ENCODE measurements around the gene SARM1. TPM values are rescaled to one million over a fixed set of nuclear protein-coding genes. Genes with fewer than 3 reads are reported as not detected.

Gene SARM1
- total RNA-seq, 1 experiment from 2014 or later = 17.4 TPM

DNA sequence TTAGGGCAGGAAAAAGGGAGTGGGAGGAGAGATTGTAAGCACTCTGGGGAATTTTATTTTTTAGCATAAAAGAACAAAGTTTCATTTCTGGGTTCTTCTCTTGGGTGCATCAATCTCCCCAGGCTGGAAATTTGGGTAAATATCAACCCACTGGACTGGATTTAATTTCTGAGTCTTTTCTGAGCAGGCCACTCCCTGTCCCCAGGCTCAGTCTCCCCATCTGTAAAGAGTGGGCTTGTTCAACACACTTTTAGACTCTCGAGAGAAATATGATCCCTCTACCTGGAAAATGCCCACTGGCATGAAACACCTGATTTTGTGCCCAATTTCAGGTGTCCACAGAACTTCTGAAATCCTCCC lies 770 bp upstream of the SARM1 start:
- Histone ChIP-seq H3K36me3 (ENCODE audit: control insufficient read depth, insufficient read depth, low read length) (no peaks in the 10 kb centered on the region), H3K9me3 (ENCODE audit: control insufficient read depth, insufficient read depth, low read depth, low read length) (no peaks in the 10 kb centered on the region), H3K27ac (ENCODE audit: low read length) (peak overlapping the region; percentile 84), H3K4me1 (ENCODE audit: control insufficient read depth, insufficient read depth, low read length) (peaks cover 27% of the 10 kb centered on the region), H3K4me3 (ENCODE audit: low read depth in 2 of 2, low read length in 2 of 2) (peak overlapping the region; percentile 65 to 93), H3K27me3 (ENCODE audit: control insufficient read depth, insufficient read depth, low read length) (no peaks in the 10 kb centered on the region)
- CTCF ChIA-PET = no interaction called here
- TF ChIP-seq TCF7L2 (IDR thresholded peaks at IDR 0.05; ENCODE audit: low read depth, low read length) (no peak), POLR2AphosphoS5 (IDR thresholded peaks at IDR 0.05; ENCODE audit: low read depth, low read length) (no peak)
- POLR2A ChIA-PET = interaction anchor here (0.9 to 1.0 kb wide), 2 partner anchors 12 to 13 kb away, joined by 3 to 5 read pairs; partner anchors contain the start of gene POLDIP2
- no peak for ATAC-seq
- DNase-seq (ENCODE audit: low read depth, low spot score) = no peak
- intact Hi-C loops (cut with micrococcal nuclease; ENCODE audit: unreplicated experiment) = no loop called here
- BruUV-seq (replicated peaks) = no TSS peak
- in situ Hi-C loops (cut with HindIII; ENCODE audit: low pct_unique_long_range_greater_than_20kb, low sequenced_read_pairs) = no loop called here

DNA sequence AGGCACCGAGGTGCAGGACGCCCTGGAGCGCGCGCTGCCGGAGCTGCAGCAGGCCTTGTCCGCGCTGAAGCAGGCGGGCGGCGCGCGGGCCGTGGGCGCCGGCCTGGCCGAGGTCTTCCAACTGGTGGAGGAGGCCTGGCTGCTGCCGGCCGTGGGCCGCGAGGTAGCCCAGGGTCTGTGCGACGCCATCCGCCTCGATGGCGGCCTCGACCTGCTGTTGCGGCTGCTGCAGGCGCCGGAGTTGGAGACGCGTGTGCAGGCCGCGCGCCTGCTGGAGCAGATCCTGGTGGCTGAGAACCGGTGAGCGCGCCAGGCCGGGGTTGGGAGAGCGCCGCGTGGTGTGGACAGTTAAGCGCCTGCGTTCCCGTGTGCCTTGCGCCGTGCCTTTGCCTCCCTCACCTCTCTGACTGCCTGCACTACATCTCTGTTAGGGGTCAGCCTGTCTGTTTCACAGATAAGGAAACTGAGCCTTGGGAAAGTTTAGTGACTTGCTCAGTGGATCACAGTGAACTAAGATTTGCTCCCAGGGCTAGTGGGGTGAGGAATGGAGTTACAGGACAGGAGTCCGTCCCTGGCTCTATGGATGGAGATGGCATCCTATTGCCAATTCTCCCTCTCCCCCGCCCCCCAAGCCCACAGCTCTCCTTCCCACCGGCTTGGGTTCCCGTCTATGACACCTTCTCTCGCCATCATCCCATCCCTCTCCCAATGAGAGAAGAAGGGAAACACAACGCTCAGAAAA lies 880 bp downstream of the SARM1 start:
- BruUV-seq (replicated peaks) = no TSS peak
- H3K27me3 ChIP-seq (ENCODE audit: control insufficient read depth, insufficient read depth, low read length) = no peaks in the 10 kb centered on the region
- peak overlapping the region; percentile 65 to 93 for H3K4me3 ChIP-seq (ENCODE audit: low read depth in 2 of 2, low read length in 2 of 2)
- H3K27ac ChIP-seq (ENCODE audit: low read length) = no peak overlapping the region
- peaks cover 27% of the 10 kb centered on the region for H3K4me1 ChIP-seq (ENCODE audit: control insufficient read depth, insufficient read depth, low read length)
- ChIA-PET CTCF (no interaction called here), POLR2A (interaction anchor here (0.7 kb wide), 1 partner anchor 103 kb away, joined by 5 read pairs; no protein-coding TSS in a partner anchor)
- ATAC-seq (peak; percentile 30), DNase-seq (ENCODE audit: low read depth, low spot score) (no peak)
- in situ Hi-C loops (cut with HindIII; ENCODE audit: low pct_unique_long_range_greater_than_20kb, low sequenced_read_pairs) (no loop called here), intact Hi-C loops (cut with micrococcal nuclease; ENCODE audit: unreplicated experiment) (no loop called here)
- no peaks in the 10 kb centered on the region for H3K36me3 ChIP-seq (ENCODE audit: control insufficient read depth, insufficient read depth, low read length)
- TF ChIP-seq TCF7L2 (IDR thresholded peaks at IDR 0.05; ENCODE audit: low read depth, low read length) = no peak
- TF ChIP-seq, protein P1, sequence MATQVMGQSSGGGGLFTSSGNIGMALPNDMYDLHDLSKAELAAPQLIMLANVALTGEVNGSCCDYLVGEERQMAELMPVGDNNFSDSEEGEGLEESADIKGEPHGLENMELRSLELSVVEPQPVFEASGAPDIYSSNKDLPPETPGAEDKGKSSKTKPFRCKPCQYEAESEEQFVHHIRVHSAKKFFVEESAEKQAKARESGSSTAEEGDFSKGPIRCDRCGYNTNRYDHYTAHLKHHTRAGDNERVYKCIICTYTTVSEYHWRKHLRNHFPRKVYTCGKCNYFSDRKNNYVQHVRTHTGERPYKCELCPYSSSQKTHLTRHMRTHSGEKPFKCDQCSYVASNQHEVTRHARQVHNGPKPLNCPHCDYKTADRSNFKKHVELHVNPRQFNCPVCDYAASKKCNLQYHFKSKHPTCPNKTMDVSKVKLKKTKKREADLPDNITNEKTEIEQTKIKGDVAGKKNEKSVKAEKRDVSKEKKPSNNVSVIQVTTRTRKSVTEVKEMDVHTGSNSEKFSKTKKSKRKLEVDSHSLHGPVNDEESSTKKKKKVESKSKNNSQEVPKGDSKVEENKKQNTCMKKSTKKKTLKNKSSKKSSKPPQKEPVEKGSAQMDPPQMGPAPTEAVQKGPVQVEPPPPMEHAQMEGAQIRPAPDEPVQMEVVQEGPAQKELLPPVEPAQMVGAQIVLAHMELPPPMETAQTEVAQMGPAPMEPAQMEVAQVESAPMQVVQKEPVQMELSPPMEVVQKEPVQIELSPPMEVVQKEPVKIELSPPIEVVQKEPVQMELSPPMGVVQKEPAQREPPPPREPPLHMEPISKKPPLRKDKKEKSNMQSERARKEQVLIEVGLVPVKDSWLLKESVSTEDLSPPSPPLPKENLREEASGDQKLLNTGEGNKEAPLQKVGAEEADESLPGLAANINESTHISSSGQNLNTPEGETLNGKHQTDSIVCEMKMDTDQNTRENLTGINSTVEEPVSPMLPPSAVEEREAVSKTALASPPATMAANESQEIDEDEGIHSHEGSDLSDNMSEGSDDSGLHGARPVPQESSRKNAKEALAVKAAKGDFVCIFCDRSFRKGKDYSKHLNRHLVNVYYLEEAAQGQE (IDR thresholded peaks at IDR 0.05; ENCODE audit: insufficient read depth in 1 of 2, low read depth in 2 of 2, low read length in 1 of 2) = 0 out of 4 replicates have a peak, but pooled peaks of 1 of the 2 experiments have one; percentile 8
- no peaks in the 10 kb centered on the region for H3K9me3 ChIP-seq (ENCODE audit: control insufficient read depth, insufficient read depth, low read depth, low read length)

DNA sequence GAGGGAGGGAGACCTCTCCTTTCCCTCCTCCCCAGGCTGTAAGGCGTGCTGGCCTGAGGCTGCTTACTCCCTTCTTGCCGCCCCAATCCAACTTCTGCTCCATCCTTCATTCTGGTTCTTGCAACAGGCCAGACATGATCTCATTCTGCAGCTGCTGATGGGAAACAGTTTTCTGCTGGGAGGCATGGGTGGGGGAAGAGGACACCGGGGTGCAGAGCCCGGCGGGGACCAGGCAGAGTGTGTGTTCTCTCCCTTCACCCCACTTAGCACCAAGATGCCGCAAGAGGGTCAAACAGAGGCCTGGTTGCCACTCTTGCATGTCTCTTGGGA lies 1.4 kb downstream of the SARM1 start:
- intact Hi-C loops (cut with micrococcal nuclease; ENCODE audit: unreplicated experiment) = no loop called here
- ATAC-seq (no peak), DNase-seq (ENCODE audit: low read depth, low spot score) (no peak)
- Histone ChIP-seq H3K4me1 (ENCODE audit: control insufficient read depth, insufficient read depth, low read length) (peaks cover 27% of the 10 kb centered on the region), H3K9me3 (ENCODE audit: control insufficient read depth, insufficient read depth, low read depth, low read length) (no peaks in the 10 kb centered on the region), H3K4me3 (ENCODE audit: low read depth in 2 of 2, low read length in 2 of 2) (peak overlapping the region; percentile 65 to 93), H3K36me3 (ENCODE audit: control insufficient read depth, insufficient read depth, low read length) (no peaks in the 10 kb centered on the region), H3K27me3 (ENCODE audit: control insufficient read depth, insufficient read depth, low read length) (no peaks in the 10 kb centered on the region), H3K27ac (ENCODE audit: low read length) (no peak overlapping the region)
- BruUV-seq (replicated peaks) = no TSS peak
- POLR2A ChIA-PET = no interaction called here
- TF ChIP-seq TCF7L2 (IDR thresholded peaks at IDR 0.05; ENCODE audit: low read depth, low read length) = no peak
- no peak for TF ChIP-seq SIN3A (IDR thresholded peaks at IDR 0.05; ENCODE audit: borderline replicate concordance, insufficient read depth, low read depth, low read length)
- TF ChIP-seq POLR2AphosphoS5 (IDR thresholded peaks at IDR 0.05; ENCODE audit: low read depth, low read length) = no peak
- TF ChIP-seq, protein P1 (IDR thresholded peaks at IDR 0.05; ENCODE audit: insufficient read depth in 1 of 2, low read depth in 2 of 2, low read length in 1 of 2) = no peak
- TF ChIP-seq, protein P2, sequence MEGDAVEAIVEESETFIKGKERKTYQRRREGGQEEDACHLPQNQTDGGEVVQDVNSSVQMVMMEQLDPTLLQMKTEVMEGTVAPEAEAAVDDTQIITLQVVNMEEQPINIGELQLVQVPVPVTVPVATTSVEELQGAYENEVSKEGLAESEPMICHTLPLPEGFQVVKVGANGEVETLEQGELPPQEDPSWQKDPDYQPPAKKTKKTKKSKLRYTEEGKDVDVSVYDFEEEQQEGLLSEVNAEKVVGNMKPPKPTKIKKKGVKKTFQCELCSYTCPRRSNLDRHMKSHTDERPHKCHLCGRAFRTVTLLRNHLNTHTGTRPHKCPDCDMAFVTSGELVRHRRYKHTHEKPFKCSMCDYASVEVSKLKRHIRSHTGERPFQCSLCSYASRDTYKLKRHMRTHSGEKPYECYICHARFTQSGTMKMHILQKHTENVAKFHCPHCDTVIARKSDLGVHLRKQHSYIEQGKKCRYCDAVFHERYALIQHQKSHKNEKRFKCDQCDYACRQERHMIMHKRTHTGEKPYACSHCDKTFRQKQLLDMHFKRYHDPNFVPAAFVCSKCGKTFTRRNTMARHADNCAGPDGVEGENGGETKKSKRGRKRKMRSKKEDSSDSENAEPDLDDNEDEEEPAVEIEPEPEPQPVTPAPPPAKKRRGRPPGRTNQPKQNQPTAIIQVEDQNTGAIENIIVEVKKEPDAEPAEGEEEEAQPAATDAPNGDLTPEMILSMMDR (IDR thresholded peaks at IDR 0.05) = no peak
- CTCF ChIA-PET = no interaction called here
- in situ Hi-C loops (cut with HindIII; ENCODE audit: low pct_unique_long_range_greater_than_20kb, low sequenced_read_pairs) = no loop called here

Measured in Panc1 (cell line).